T-helper 9 cell (primary cell): ENCODE results near the gene MT1G.

Experiments used
- DNase-seq: peaks from one replicate; pipeline ENCODE4 v3.0.0-alpha.2; 2020

Gene MT1G

DNA sequence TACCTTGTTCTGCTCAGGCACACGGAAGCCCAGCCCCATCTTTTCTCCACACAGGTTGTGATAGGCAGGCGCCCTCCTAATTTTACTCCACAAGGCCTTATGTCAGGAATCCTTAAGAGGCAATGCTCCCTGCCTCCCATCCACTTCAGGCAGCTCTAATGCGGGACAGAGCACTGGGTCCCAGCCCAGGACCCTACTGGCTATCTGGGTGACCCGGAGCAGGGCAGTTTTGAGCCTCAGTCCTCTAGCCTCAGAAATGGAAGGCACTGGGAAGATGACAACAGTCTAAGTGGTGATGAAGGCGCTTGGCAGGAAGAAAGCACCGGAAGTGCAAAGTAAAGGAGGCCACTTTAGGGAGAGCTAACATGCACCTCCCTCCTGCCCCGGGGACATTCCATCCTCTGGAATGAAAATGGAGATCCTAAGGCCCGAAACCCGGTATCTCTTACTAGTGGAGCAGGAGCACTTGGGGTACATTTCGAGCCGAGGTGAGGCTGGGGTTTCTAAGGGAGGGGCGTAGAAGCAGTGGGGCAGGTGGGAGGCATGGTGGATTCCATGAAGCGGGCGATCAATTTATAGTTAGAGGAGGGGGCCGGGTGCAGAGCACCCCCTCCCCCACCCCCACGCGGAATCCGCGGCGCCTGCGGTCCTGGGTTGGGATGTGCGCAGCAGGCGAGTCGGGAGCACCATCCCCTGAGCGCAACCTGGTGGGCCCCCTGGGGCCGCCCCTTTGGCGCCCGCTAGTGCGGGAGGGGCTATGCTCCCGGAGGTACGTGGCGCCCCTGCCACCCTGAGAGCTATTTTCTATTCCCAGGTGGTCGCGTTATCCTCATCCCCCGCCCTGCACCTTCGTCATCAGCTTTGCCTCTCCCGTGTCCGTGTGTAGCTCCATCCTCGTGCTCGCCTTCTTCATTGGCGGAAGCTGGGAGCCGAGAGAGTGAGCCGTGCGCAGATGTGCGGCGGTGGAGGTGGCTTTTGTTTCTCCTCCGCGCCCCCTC is 5.2 kb downstream of the MT1G start:
- DNase-seq = no peak

GRCh38 chr16:56658327-56658875 is 9.5 kb downstream of the MT1G start:
- no peak for DNase-seq

DNA sequence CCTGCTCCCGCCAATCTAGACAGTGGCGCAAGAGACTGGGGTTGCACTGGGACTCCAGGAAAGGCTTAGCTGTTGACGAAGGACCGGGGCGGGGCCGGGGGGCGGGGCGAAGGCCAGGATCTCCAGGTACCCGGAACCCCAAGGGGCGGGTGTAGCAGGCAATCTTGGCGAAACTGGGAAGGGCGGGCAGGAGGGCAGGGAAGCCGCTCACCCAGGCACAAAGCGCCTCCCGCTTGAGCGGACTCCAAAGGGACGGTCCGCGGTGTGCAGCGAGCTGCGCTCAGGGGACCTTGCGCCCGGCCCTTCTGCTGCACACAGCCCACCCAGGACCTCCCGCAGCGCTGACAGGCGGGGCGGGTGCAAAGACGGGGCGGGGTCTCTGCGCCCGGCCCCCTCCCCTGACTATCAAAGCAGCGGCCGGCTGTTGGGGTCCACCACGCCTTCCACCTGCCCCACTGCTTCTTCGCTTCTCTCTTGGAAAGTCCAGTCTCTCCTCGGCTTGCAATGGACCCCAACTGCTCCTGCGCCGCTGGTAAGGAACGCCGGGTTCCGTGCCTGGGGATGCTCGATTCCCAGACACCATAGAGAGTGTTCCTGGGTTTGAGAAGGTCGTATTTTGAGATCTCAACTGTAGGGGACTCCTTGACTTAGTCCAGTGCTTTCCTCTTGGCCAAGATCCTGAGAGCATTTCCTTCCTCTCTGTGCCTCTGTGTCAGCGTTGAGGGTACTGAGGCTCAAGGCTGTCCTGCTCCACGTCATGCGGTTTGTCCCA is 10.1 kb downstream of the MT1G start, which contains the start of gene MT1F:
Gene MT1F (plus strand): TSS at position 405 of the 772 bp plus-strand sequence. CDS start 100 bp downstream, at position 505.
- peak; percentile 67 for DNase-seq

GRCh38 chr16:56653218-56653617 is 14.6 kb downstream of the MT1G start:
- DNase-seq = no peak

DNA sequence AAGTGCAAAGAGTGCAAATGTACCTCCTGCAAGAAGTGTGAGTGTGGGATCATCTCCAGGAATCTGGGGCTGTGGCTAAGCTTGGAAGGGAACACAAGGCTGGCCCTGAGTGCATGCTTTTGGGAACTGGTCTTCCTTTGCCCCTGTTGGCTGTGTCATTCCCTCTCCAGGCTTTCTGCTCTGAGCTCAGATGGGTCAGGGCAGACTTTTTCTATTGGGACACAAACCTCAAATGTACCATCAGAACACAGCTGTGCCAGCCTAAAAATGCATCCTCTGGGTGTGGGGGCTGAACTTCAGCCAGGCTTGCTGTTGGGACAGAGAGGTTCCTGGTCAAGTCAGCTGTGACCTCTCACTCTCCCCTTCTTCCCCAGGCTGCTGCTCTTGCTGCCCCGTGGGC is 15.3 kb downstream of the MT1G start:
- DNase-seq = no peak

GRCh38 chr16:56651586-56651985 is 16.3 kb downstream of the MT1G start, which contains the start of gene MT1B:
Gene MT1B (plus strand): TSS chr16:56651886. CDS start chr16:56651954, 68 bp downstream.
- no peak for DNase-seq

DNA sequence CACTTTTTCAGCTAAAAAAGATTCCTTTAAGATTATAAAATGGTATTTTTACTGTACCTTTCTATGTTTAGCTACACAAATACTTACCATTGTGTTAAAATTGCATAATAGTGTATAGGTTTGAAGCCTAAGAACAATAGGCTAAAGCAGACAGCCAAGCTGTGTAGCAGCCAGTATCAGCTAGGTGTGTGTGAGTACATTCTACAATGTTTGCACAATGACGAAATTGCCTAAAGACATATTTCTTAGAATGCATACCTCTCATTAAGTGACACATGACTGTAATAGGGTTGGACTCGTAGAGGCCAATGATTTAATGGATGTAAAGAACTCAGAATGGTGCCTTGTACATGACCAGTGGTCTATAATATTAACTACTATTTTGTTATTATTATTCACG is 18.0 kb downstream of the MT1G start:
- no peak for DNase-seq

GRCh38 chr16:56649271-56649670 is 18.6 kb downstream of the MT1G start:
- no peak for DNase-seq

DNA sequence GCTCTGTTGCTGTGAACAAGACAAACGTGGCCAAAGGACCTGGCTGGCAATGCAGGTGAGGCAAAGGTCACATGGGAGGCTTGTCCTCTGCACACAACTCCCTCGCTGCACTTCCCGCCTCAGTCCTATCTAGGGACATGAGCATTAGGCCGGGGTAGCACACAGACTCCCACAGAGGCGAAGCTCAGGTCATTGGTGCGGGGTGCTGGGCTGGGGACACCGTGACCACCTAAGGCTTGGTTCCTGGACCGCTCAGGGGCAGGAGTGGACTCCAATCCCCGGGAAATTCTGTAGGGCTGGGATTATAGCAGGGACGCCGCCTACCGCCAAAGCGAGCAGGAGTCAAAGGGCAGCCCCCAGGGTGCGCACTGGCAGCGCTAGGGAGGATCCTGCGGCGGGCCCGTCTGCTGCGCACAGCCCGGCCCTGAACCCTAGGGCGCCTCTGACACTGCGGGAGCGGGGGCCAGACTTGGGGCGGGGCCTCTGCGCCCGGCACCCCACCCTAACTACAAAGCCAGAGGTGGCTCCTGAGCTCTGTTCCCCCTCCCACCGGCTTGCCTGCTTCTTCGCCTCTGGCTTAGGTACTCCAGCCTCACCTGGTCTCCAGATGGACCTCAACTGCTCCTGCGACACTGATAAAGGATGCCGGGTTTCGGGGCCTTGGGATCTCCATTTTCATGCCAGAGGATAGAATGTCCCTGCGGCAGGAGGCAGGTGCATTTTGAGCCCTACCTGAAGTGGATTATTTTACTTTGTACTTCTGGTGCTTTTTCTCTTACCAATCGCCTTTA is 20.0 kb downstream of the MT1G start:
- DNase-seq = no peak

GRCh38 chr16:56645838-56646237 is 22.0 kb downstream of the MT1G start:
- DNase-seq = no peak

GRCh38 chr16:56645311-56645710 is 22.6 kb downstream of the MT1G start:
- no peak for DNase-seq

DNA sequence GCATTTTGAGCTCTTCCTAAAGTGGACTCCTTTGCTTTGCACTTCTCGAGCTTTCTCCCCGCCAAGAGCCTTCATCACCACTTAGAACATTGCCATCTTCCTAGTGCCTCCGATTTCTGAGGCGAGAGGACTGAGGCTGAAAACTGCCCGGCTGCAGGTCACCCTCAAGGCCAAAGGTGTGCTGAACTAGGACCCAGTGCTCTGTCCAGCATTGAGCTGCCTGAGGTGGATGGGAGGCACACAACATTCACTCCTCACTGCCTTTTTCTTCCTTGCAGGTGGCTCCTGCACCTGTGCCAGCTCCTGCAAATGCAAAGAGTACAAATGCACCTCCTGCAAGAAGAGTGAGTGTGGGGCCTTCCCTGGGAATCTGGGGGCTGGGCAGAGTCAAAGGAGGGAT is 24.0 kb downstream of the MT1G start:
- no peak for DNase-seq

DNA sequence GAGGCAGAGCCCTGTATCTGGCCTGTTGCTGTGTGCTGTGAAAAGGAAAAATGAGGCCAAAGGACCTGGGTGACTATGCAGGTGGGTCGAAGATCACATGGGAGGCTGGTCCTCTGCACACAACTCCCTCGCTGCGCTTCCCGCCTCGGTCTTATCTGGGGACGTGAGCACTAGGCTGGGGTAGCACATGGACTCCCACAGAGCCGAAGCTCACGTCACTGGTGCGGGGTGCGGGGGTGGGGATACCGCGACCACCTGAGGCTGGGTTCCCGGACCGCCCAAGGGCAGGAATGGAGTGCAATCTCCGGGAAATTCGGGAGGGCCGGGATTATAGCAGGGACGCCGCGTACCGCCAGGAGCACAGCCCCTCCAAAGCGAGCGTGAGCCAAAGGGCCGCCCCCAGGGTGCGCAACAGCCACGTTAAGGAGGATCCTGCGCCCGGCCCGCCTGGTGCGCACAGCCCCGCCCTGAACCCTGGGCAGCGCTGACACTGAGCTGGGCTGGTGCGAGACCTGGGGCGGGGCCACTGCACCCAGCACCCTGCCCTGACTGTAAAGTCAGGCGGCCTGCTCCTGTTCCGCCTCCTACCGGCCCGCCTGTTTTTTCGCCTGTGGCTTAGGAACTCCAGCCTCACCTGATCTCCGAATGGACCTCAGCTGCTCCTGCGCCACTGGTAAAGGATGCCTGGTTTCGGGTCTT is 24.6 kb downstream of the MT1G start:
- peak; percentile 57 for DNase-seq

DNA sequence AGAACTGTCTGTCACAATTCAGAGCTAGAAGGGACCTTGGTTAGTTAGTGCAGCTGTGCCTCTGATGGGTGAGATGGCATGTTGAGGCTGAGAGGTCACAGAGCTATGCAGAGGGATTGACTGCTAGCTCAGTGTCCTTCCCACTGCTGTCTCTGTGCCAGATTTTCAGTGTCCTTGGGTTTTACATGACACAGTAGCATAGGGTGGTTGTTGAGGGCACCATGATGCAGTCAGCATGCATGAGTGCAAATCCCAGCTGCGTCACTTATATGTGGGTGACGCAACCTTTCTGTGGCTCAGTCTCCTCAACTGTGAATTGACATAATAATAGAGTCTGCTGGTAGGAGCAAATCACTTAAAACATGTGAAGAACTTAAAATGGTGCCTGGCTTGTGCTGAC is 26.7 kb downstream of the MT1G start:
- DNase-seq = no peak

GRCh38 chr16:56640076-56640475 is 27.8 kb downstream of the MT1G start:
- DNase-seq = no peak

DNA sequence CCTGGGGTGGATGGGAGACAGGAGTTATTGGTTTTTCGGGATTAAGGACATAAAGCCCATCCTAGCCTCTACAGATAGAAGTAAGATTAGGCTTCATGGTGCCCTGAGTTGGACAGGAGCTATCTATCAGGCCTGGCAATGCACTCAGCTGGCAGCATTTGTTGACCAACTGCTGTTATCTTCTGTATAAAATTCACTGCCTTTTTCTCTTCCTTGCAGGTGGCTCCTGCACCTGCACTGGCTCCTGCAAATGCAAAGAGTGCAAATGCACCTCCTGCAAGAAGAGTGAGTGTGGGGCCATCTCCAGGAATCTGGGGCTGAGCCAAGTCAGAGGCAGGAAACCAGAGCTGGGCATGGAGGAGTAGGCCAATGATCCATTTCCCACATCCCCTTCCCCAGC is 28.8 kb downstream of the MT1G start:
- DNase-seq = no peak

- no peak for DNase-seq
These were observed 29.8 kb downstream of the MT1G start, which contains the start of gene MT1A for GRCh38 chr16:56637814-56638750. Gene MT1A (plus strand): TSS chr16:56638666. CDS start chr16:56638739, 73 bp downstream.

GRCh38 chr16:56636616-56637413 is 31.1 kb downstream of the MT1G start:
- DNase-seq = no peak

DNA sequence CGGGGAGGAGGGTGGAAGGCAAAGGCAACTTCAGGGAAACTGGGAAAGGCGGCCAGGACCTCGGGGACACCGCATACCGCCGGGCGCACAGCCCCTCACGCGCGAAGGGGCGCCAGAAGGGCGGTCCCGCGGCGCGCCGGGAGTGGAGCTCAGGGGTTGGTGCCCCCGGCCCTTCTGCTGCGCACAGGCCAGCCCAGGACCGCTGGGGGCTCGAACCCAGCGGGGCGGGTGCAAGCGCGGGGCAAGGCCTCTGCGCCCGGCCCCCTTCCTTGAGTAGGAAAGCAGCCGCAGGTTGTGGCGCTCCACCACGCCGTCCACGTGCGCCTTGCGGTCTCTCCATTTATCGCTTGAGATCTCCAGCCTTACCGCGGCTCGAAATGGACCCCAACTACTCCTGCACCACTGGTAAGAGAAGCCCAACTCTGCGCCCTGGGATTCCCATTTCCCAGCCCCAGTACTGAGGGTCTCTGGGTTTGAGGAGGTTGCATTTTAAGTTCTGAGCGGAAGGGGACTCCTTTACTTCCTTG is 32.4 kb downstream of the MT1G start:
- no peak for DNase-seq
